Measurements from ENCODE around the gene GTF3C1. TPM values are rescaled to one million over a fixed set of nuclear protein-coding genes. Genes with fewer than 3 reads are reported as not detected.

Gene GTF3C1
- total and polyA plus RNA-seq, 8 donors: 22.3 to 227 (median 61.0) TPM

DNA sequence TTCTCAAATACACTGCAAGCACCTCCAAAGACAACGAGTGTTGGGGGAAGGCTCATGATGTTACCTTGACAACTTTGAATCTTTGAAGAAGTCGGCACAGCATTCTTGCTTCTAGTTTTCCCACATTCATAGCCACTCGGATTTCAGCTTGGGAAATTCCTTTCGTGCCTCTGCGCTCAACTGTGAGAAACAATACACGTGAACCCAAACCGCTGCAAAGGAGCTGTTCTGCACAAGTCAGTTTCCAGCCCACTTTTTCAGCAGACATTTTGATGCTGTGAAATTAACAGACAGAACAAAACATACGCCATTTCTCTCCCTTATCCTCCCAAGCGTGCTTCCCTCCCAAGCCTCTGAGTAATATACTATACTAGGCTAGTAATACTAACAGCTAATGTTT, 41.2 kb downstream of the GTF3C1 start:
- intact Hi-C loops (cut with DNase I; ENCODE audit: low total_unique reads): no loop called here
- Histone ChIP-seq H3K36me3 (peaks cover 84 to 100% (median 99%) of the 10 kb centered on the region in 4 donors), H3K27ac (no peak overlapping the region), H3K27me3 (no peaks in the 10 kb centered on the region), H3K9me3 (no peaks in the 10 kb centered on the region), H3K4me3 (no peak overlapping the region), H3K4me1 (peaks cover 0 to 8% (median 0%) of the 10 kb centered on the region in 4 donors)
- WGBS, 5 donors: 95 to 97% (median 95%) methylated on average over 9 of the region's 9 CpGs
- no peak for TF ChIP-seq EP300 (IDR thresholded peaks at IDR 0.05)
- TF ChIP-seq, protein P1, sequence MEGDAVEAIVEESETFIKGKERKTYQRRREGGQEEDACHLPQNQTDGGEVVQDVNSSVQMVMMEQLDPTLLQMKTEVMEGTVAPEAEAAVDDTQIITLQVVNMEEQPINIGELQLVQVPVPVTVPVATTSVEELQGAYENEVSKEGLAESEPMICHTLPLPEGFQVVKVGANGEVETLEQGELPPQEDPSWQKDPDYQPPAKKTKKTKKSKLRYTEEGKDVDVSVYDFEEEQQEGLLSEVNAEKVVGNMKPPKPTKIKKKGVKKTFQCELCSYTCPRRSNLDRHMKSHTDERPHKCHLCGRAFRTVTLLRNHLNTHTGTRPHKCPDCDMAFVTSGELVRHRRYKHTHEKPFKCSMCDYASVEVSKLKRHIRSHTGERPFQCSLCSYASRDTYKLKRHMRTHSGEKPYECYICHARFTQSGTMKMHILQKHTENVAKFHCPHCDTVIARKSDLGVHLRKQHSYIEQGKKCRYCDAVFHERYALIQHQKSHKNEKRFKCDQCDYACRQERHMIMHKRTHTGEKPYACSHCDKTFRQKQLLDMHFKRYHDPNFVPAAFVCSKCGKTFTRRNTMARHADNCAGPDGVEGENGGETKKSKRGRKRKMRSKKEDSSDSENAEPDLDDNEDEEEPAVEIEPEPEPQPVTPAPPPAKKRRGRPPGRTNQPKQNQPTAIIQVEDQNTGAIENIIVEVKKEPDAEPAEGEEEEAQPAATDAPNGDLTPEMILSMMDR (IDR thresholded peaks at IDR 0.05): no peak
- no peak for TF ChIP-seq POLR2AphosphoS5 (IDR thresholded peaks at IDR 0.05)
- no peak for DNase-seq

DNA sequence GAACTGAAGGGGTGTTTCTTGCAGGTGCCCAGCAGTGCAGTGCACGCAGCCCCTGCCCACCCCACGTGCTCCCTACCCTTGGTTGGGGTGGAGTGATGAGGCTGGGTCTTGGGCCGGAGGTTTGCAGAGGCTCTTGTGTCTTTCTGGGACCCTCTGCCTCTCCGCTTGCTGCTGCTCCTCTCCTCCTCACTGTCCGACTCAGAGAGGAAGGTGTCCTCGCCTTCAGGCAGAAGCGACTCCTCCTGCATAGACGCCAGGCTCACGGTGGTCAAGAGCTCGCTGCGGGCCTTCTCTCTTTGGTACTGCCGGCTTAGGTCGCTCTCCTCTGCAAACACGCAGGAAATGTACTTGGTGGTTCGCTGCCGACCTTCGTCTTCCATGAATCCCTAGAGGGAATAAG, 42.9 kb downstream of the GTF3C1 start:
- no peaks in the 10 kb centered on the region for H3K9me3 ChIP-seq
- DNase-seq: no peak
- intact Hi-C loops (cut with DNase I; ENCODE audit: low total_unique reads): no loop called here
- H3K36me3 ChIP-seq: peaks cover 89 to 100% (median 100%) of the 10 kb centered on the region in 4 donors
- WGBS, 5 donors: 95 to 97% (median 96%) methylated on average over 17 of the region's 17 CpGs
- H3K4me3 ChIP-seq: no peak overlapping the region
- H3K4me1 ChIP-seq: peaks cover 0 to under 1% (median 0%) of the 10 kb centered on the region in 4 donors
- TF ChIP-seq EP300 (IDR thresholded peaks at IDR 0.05): no peak
- TF ChIP-seq POLR2AphosphoS5 (IDR thresholded peaks at IDR 0.05): no peak
- TF ChIP-seq, protein P1 (IDR thresholded peaks at IDR 0.05): no peak
- TF ChIP-seq POLR2A (IDR thresholded peaks at IDR 0.05): no peak
- H3K27me3 ChIP-seq: no peaks in the 10 kb centered on the region
- H3K27ac ChIP-seq: no peak overlapping the region

GRCh38 chr16:27505297-27506236, 44.1 kb downstream of the GTF3C1 start:
- 89 to 95% (median 94%) methylated on average over 13 of the region's 13 CpGs for WGBS, 5 donors
- Histone ChIP-seq H3K4me3 (no peak overlapping the region), H3K4me1 (no peaks in the 10 kb centered on the region), H3K27me3 (no peaks in the 10 kb centered on the region), H3K27ac (no peak overlapping the region), H3K9me3 (no peaks in the 10 kb centered on the region), H3K36me3 (peaks cover 91 to 100% (median 100%) of the 10 kb centered on the region in 4 donors)
- TF ChIP-seq POLR2A (IDR thresholded peaks at IDR 0.05) (no peak), EP300 (IDR thresholded peaks at IDR 0.05) (no peak), POLR2AphosphoS5 (IDR thresholded peaks at IDR 0.05) (no peak)
- TF ChIP-seq, protein P1 (IDR thresholded peaks at IDR 0.05): no peak
- intact Hi-C loops (cut with DNase I; ENCODE audit: low total_unique reads): no loop called here
- DNase-seq: no peak

- WGBS, 5 donors: 81 to 95% (median 92%) methylated on average over 5 of the region's 5 CpGs
- H3K4me1 ChIP-seq: no peaks in the 10 kb centered on the region
- intact Hi-C loops (cut with DNase I; ENCODE audit: low total_unique reads): no loop called here
- no peaks in the 10 kb centered on the region for H3K9me3 ChIP-seq
- no peak overlapping the region for H3K4me3 ChIP-seq
- TF ChIP-seq POLR2AphosphoS5 (IDR thresholded peaks at IDR 0.05) (no peak), EP300 (IDR thresholded peaks at IDR 0.05) (no peak), POLR2A (IDR thresholded peaks at IDR 0.05) (no peak)
- TF ChIP-seq, protein P1 (IDR thresholded peaks at IDR 0.05): no peak
- H3K27me3 ChIP-seq: no peaks in the 10 kb centered on the region
- DNase-seq: no peak
- peaks cover 93 to 100% (median 100%) of the 10 kb centered on the region in 4 donors for H3K36me3 ChIP-seq
- H3K27ac ChIP-seq: no peak overlapping the region
Measured at GRCh38 chr16:27503662-27504061, 46.1 kb downstream of the GTF3C1 start.
